Measurements from ENCODE around the gene IZUMO1. TPM values are rescaled to one million over a fixed set of nuclear protein-coding genes. Genes with fewer than 3 reads are reported as not detected.

IZUMO1 gene
- total and polyA plus RNA-seq, 9 of the 15 experiments (the other 6 are each of a cell fraction or from before 2014, with no cell fraction given) = 0.14 to 2.1 (median 0.73) TPM

- TF ChIP-seq SFPQ (IDR thresholded peaks at IDR 0.05; ENCODE audit: low read depth, low read length) (no peak), ZNF134 (CRISPR knock-in tag; conservative IDR thresholded peaks at IDR 0.05) (0 out of 2 replicates have a peak, but pooled peaks have one; percentile 10), NELFE (IDR thresholded peaks at IDR 0.05; ENCODE audit: insufficient read depth, insufficient read length) (no peak), SETDB1 (IDR thresholded peaks at IDR 0.05; ENCODE audit: low read length) (no peak), TAF9B (IDR thresholded peaks at IDR 0.05; ENCODE audit: partially characterized antibody) (no peak), ZNF384 (IDR thresholded peaks at IDR 0.05; ENCODE audit: low read depth, low read length) (no peak), ZNF408 (CRISPR knock-in tag; IDR thresholded peaks at IDR 0.05; ENCODE audit: low read depth) (no peak), POU5F1 (IDR thresholded peaks at IDR 0.05; ENCODE audit: borderline replicate concordance, low read depth, low read length, partially characterized antibody) (no peak), GTF2E2 (tag; IDR thresholded peaks at IDR 0.05) (no peak), RFX1 (IDR thresholded peaks at IDR 0.05) (no peak), RBM15 (IDR thresholded peaks at IDR 0.05; ENCODE audit: insufficient read depth, low read length) (no peak), HEY1 (CRISPR knock-in tag; IDR thresholded peaks at IDR 0.05; ENCODE audit: borderline replicate concordance) (no peak), CBX1 (IDR thresholded peaks at IDR 0.05; ENCODE audit: low read depth) (no peak), GMEB1 (CRISPR knock-in tag; IDR thresholded peaks at IDR 0.05) (no peak), U2AF2 (optimal IDR thresholded peaks at IDR 0.05; ENCODE audit: low read depth, low read length) (no peak), PCBP1 (IDR thresholded peaks at IDR 0.05; ENCODE audit: low read depth, low read length, poor library complexity, severe bottlenecking) (no peak), PHB2 (IDR thresholded peaks at IDR 0.05; ENCODE audit: low read depth) (no peak), U2AF1 (optimal IDR thresholded peaks at IDR 0.05; ENCODE audit: low read depth, low read length) (no peak), ZNF644 (tag; IDR thresholded peaks at IDR 0.05; ENCODE audit: low read depth) (no peak)
These were observed 5.3 kb downstream of the IZUMO1 start (continued) for GRCh38 chr19:48741129-48741999.
